Ascending aorta (tissue), 2 donors: ENCODE measurements around the gene MS4A18. TPM values are rescaled to one million over a fixed set of nuclear protein-coding genes. Genes with fewer than 3 reads are reported as not detected.
"Not testable (repeated sequence)": the region's sequence is repeated elsewhere in the genome, so short reads cannot be mapped to it uniquely, and the experiment has no call there.

ENCODE experiments used
- DNase-seq, 2 donors: peaks; one replicate each; pipeline ENCODE4 v3.0.0-alpha.2; 2019; ENCODE audit warnings: low spot score in 2 of 2
- H3K27ac ChIP-seq, 2 donors: fragments of 200-600 bp; sonication (generic); one replicate each; pipeline ENCODE4 v1.5.1; 2016 to 2017; ENCODE audit warnings: mild to moderate bottlenecking in 1 of 2
- H3K27me3 ChIP-seq: fragments of 200-600 bp; sonication (generic); one replicate; pipeline ENCODE4 v1.5.1; 2017
- H3K36me3 ChIP-seq, 2 donors: fragments of 200-600 bp; sonication (generic); one replicate each; pipeline ENCODE4 v1.5.1; 2016
- H3K4me1 ChIP-seq, 2 donors: fragments of 200-600 bp; sonication (generic); one replicate each; pipeline ENCODE4 v1.5.1; 2016 to 2017; ENCODE audit warnings: mild to moderate bottlenecking in 1 of 2
- H3K4me3 ChIP-seq, 2 donors: fragments of 200-600 bp; sonication (generic); one replicate each; pipeline ENCODE4 v1.5.1; 2016 to 2017; ENCODE audit warnings: mild to moderate bottlenecking in 1 of 2
- H3K9me3 ChIP-seq, 2 donors: fragments of 200-600 bp; sonication (generic); one replicate each; pipeline ENCODE4 v1.5.1; 2016
- CTCF ChIP-seq, 3 experiments: fragments of 200-600 bp in 2 of 3; fragments of 450-650 bp in 1 of 3; sonication (generic) in 2 of 3; IDR thresholded peaks; one replicate each; pipeline ENCODE4 v1.5.1; 2016 to 2019; ENCODE audit warnings: antibody characterized with exemption in 3 of 3, mild to moderate bottlenecking in 1 of 3, moderate library complexity in 1 of 3
- intact Hi-C: fragments of 100-400 bp; cut with DNase I; formaldehyde crosslinking; loops from one replicate; pipeline ENCODE4 v1.15.1; 2023
- total RNA-seq: library from RNA; depleted of rRNA; stranded (reverse); fragments of >200 nt; gene quantifications from one replicate; pipeline ENCODE4 v1.1.0, GENCODE V29; 2016

The MS4A18 gene
- total RNA-seq, 1 donor from 2014 or later: not detected

GRCh38 chr11:60706931-60707330 lies 17.6 kb upstream of the MS4A18 start:
- no peak for TF ChIP-seq CTCF (IDR thresholded peaks at IDR 0.05)
- no peak for DNase-seq
- Histone ChIP-seq H3K4me1 (no peaks in the 10 kb centered on the region), H3K4me3 (no peak overlapping the region), H3K36me3 (no peaks in the 10 kb centered on the region), H3K27ac (no peak overlapping the region), H3K9me3 (no peaks in the 10 kb centered on the region), H3K27me3 (no peaks in the 10 kb centered on the region)
- intact Hi-C loops: no loop called here

GRCh38 chr11:60710482-60710881 lies 14.0 kb upstream of the MS4A18 start:
- H3K4me1 ChIP-seq: no peaks in the 10 kb centered on the region
- TF ChIP-seq CTCF (IDR thresholded peaks at IDR 0.05): no peak
- no peak overlapping the region for H3K4me3 ChIP-seq
- no peaks in the 10 kb centered on the region for H3K36me3 ChIP-seq
- no peak for DNase-seq
- H3K27ac ChIP-seq: no peak overlapping the region
- no peaks in the 10 kb centered on the region for H3K9me3 ChIP-seq
- intact Hi-C loops: no loop called here
- no peaks in the 10 kb centered on the region for H3K27me3 ChIP-seq

GRCh38 chr11:60711276-60711675 lies 13.2 kb upstream of the MS4A18 start:
- no peaks in the 10 kb centered on the region for H3K9me3 ChIP-seq
- H3K27me3 ChIP-seq: no peaks in the 10 kb centered on the region
- H3K4me3 ChIP-seq: no peak overlapping the region
- DNase-seq: no peak
- intact Hi-C loops: no loop called here
- H3K4me1 ChIP-seq: no peaks in the 10 kb centered on the region
- no peak for TF ChIP-seq CTCF (IDR thresholded peaks at IDR 0.05)
- H3K36me3 ChIP-seq: no peaks in the 10 kb centered on the region
- no peak overlapping the region for H3K27ac ChIP-seq

GRCh38 chr11:60713423-60713822 lies 11.1 kb upstream of the MS4A18 start:
- intact Hi-C loops, H3K27ac ChIP-seq, DNase-seq, H3K9me3 ChIP-seq, H3K36me3 ChIP-seq, H3K27me3 ChIP-seq, H3K4me1 ChIP-seq, H3K4me3 ChIP-seq: not testable (repeated sequence)

GRCh38 chr11:60717956-60718355 lies 6.6 kb upstream of the MS4A18 start:
- intact Hi-C loops: no loop called here
- Histone ChIP-seq H3K4me1 (no peaks in the 10 kb centered on the region), H3K27me3 (no peaks in the 10 kb centered on the region), H3K4me3 (no peak overlapping the region), H3K9me3 (no peaks in the 10 kb centered on the region), H3K27ac (no peak overlapping the region), H3K36me3 (no peaks in the 10 kb centered on the region)
- no peak for DNase-seq
- no peak for TF ChIP-seq CTCF (IDR thresholded peaks at IDR 0.05)

- H3K4me1 ChIP-seq: no peaks in the 10 kb centered on the region
- TF ChIP-seq CTCF (IDR thresholded peaks at IDR 0.05): no peak
- intact Hi-C loops: no loop called here
These were observed 5.8 kb upstream of the MS4A18 start for GRCh38 chr11:60718524-60719316.

More at GRCh38 chr11:60718524-60719316, 5.8 kb upstream of the MS4A18 start:
- Histone ChIP-seq H3K4me3 (no peak overlapping the region), H3K36me3 (no peaks in the 10 kb centered on the region), H3K27ac (no peak overlapping the region), H3K9me3 (no peaks in the 10 kb centered on the region), H3K27me3 (no peaks in the 10 kb centered on the region)
- DNase-seq: no peak
